GM12878 (cell line): Measurements from ENCODE around the gene SMARCE1. TPM values are rescaled to one million over a fixed set of nuclear protein-coding genes. Genes with fewer than 3 reads are reported as not detected.

Experiments
- ATAC-seq: fragments of 200-7000 bp; cut with Tn5 transposase; 3 replicates; pipeline ENCODE4 v1.9.1; 2020; ENCODE audit warnings: mild to moderate bottlenecking, moderate library complexity
- BruUV-seq: library from RNA; stranded (reverse); fragments of 400-500 nt; replicated peaks from 2 replicates; lab custom pipeline; 2021; lab: Mats Ljungman, UMichigan
- CTCF ChIA-PET: fragments of 300-600 bp; sonication (Branson Sonifier 250); formaldehyde crosslinking; extraction: SDS; loops from one replicate; lab custom pipeline; 2021; ENCODE audit warnings: inconsistent platforms; lab: Yijun Ruan, JAX
- POLR2A ChIA-PET: fragments of 350-600 bp; formaldehyde crosslinking; extraction: SDS; loops from one replicate; lab custom pipeline; 2021; ENCODE audit warnings: inconsistent platforms; lab: Charles Lee
- RAD21 ChIA-PET: fragments of 300-600 bp; sonication (Branson Sonifier 250); formaldehyde crosslinking; loops from one replicate; lab custom pipeline; 2023; ENCODE audit warnings: antibody characterized with exemption; ENCODE audit not compliant: unreplicated experiment; lab: Charles Lee
- SMC1A ChIA-PET: fragments of 300-600 bp; sonication (Branson Sonifier 250); formaldehyde crosslinking; loops from one replicate; lab custom pipeline; 2023; ENCODE audit not compliant: unreplicated experiment, uncharacterized antibody; lab: Charles Lee
- DNase-seq: peaks from one replicate; pipeline ENCODE4 v3.0.0-alpha.2; 2011; ENCODE audit warnings: low read depth, low spot score
- FAIRE-seq: peaks from 3 replicates; lab custom pipeline; 2011; peaks lifted over from hg19 to GRCh38; lab: Jason Lieb, UNC
- H2AFZ ChIP-seq: 2 replicates; pipeline ENCODE4 v1.6.0; 2011; ENCODE audit warnings: low read depth, low read length, control low read depth; ENCODE audit not compliant: control insufficient read depth
- H3K27ac ChIP-seq: 2 replicates; pipeline ENCODE4 v1.5.1; 2011; ENCODE audit warnings: control low read depth; ENCODE audit not compliant: control insufficient read depth, insufficient read depth
- H3K27me3 ChIP-seq, 2 experiments: replicated peaks in 1 of 2; 2 replicates each; pipeline versions ENCODE4 v1.6.0 to v1.6.1; 2011; ENCODE audit warnings: low read length in 1 of 2; ENCODE audit not compliant: control insufficient read depth in 2 of 2, insufficient read depth in 2 of 2
- H3K36me3 ChIP-seq, 2 experiments: 2 replicates each; pipeline ENCODE4 v1.5.1; 2011; ENCODE audit warnings: low read length in 1 of 2; ENCODE audit not compliant: control insufficient read depth in 2 of 2, insufficient read depth in 2 of 2
- H3K4me1 ChIP-seq: 2 replicates; pipeline ENCODE4 v1.6.1; 2011; ENCODE audit warnings: mild to moderate bottlenecking, low read length, moderate library complexity, mixed read lengths; ENCODE audit not compliant: control insufficient read depth, insufficient read depth
- H3K4me2 ChIP-seq: 2 replicates; pipeline ENCODE4 v1.6.0; 2011; ENCODE audit warnings: control low read depth; ENCODE audit not compliant: control insufficient read depth, insufficient read depth
- H3K4me3 ChIP-seq: fragments of 200-600 bp; sonication (generic); 2 replicates; pipeline ENCODE4 v1.5.1; 2016
- H3K79me2 ChIP-seq: 2 replicates; pipeline ENCODE4 v1.6.0; 2011; ENCODE audit warnings: low read length; ENCODE audit not compliant: control insufficient read depth, insufficient read depth
- H3K9ac ChIP-seq: 2 replicates; pipeline ENCODE4 v1.8.0; 2011; ENCODE audit warnings: low read length, control low read depth, mixed read lengths; ENCODE audit not compliant: control insufficient read depth, insufficient read depth
- H3K9me3 ChIP-seq: replicated peaks from 3 replicates; pipeline ENCODE4 v1.5.1; 2011; ENCODE audit warnings: mild to moderate bottlenecking, low read length; ENCODE audit not compliant: control insufficient read depth, insufficient read depth
- H4K20me1 ChIP-seq: 2 replicates; pipeline ENCODE4 v1.6.0; 2011; ENCODE audit not compliant: control insufficient read depth, insufficient read depth
- BCL11A ChIP-seq: IDR thresholded peaks from 2 replicates; pipeline ENCODE4 v1.6.1; 2011; ENCODE audit warnings: low read depth, low read length
- BMI1 ChIP-seq: fragments of 450-650 bp; IDR thresholded peaks from 2 replicates; pipeline ENCODE4 v1.6.1; 2016; ENCODE audit warnings: mild to moderate bottlenecking, moderate library complexity, borderline replicate concordance
- CBFB ChIP-seq: IDR thresholded peaks from 2 replicates; pipeline ENCODE4 v1.6.1; 2016; ENCODE audit warnings: antibody characterized with exemption, low read depth
- CBX5 ChIP-seq: sonication (generic); IDR thresholded peaks from 2 replicates; pipeline ENCODE4 v1.6.1; 2016; ENCODE audit warnings: low read depth, moderate library complexity, mild to moderate bottlenecking, inconsistent platforms
- EP300 ChIP-seq, 2 experiments: fragments of 150-350 bp in 1 of 2; IDR thresholded peaks; 2 replicates each; pipeline ENCODE4 v1.6.1; 2011 to 2012; ENCODE audit warnings: low read depth in 2 of 2, low read length in 2 of 2, borderline replicate concordance in 1 of 2, improper control_type of control experiment in 1 of 2, inconsistent platforms in 1 of 2; ENCODE audit not compliant: control insufficient read depth in 1 of 2
- FOS ChIP-seq: IDR thresholded peaks from 3 replicates; pipeline ENCODE4 v1.6.1; 2011; ENCODE audit warnings: borderline replicate concordance; ENCODE audit not compliant: insufficient read length; ENCODE audit errors: extremely low read depth
- JUND ChIP-seq: IDR thresholded peaks from 2 replicates; pipeline ENCODE4 v1.6.1; 2012; ENCODE audit warnings: low read depth, mild to moderate bottlenecking, low read length, improper control_type of control experiment, moderate library complexity
- NFYB ChIP-seq: IDR thresholded peaks from 2 replicates; pipeline ENCODE4 v1.6.1; 2011; ENCODE audit warnings: low read depth, mild to moderate bottlenecking, low read length, improper control_type of control experiment, moderate library complexity; ENCODE audit not compliant: insufficient read depth
- NR2F1 ChIP-seq: fragments of 450-650 bp; conservative IDR thresholded peaks from 2 replicates; pipeline ENCODE4 v1.6.1; 2017; ENCODE audit warnings: mild to moderate bottlenecking
- RELA ChIP-seq: fragments of 450-650 bp; IDR thresholded peaks from 2 replicates; pipeline ENCODE4 v1.8.0; 2014; ENCODE audit warnings: borderline replicate concordance; ENCODE audit not compliant: partially characterized antibody
- SIX5 ChIP-seq: IDR thresholded peaks from 2 replicates; pipeline ENCODE4 v1.6.1; 2011; ENCODE audit warnings: mild to moderate bottlenecking, low read depth, low read length, moderate library complexity; ENCODE audit not compliant: severe bottlenecking
- SRF ChIP-seq, 2 experiments: IDR thresholded peaks; 2 replicates each; pipeline ENCODE4 v1.6.1; 2011; ENCODE audit warnings: low read depth in 2 of 2, low read length in 2 of 2, mild to moderate bottlenecking in 1 of 2, moderate library complexity in 1 of 2
- SUPT20H ChIP-seq: IDR thresholded peaks from 2 replicates; pipeline ENCODE4 v1.6.1; 2011; ENCODE audit warnings: low read depth, mild to moderate bottlenecking, low read length, moderate library complexity, borderline replicate concordance; ENCODE audit not compliant: control insufficient read depth
- TARDBP ChIP-seq: IDR thresholded peaks from 2 replicates; pipeline ENCODE4 v1.6.1; 2016; ENCODE audit warnings: borderline replicate concordance
- ZNF207 ChIP-seq: fragments of 450-650 bp; IDR thresholded peaks from 2 replicates; pipeline ENCODE4 v1.6.1; 2014; ENCODE audit warnings: antibody characterized with exemption, mild to moderate bottlenecking, borderline replicate concordance
- ZNF217 ChIP-seq: fragments of 450-650 bp; IDR thresholded peaks from 2 replicates; pipeline ENCODE4 v1.6.1; 2017; ENCODE audit warnings: antibody characterized with exemption, mild to moderate bottlenecking
- ZZZ3 ChIP-seq: IDR thresholded peaks from 2 replicates; pipeline ENCODE4 v1.6.1; 2011; ENCODE audit warnings: low read depth; ENCODE audit not compliant: control insufficient read depth, insufficient read length
- WGBS: methylation state at CpG from one replicate; pipeline ENCODE4 v1.1.6; 2016; ENCODE audit warnings: low lambda C conversion rate; ENCODE audit not compliant: insufficient replicate concordance, insufficient coverage; ENCODE audit errors: missing lambda C conversion rate; 5-methylcytosine and 5-hydroxymethylcytosine counted together
- in situ Hi-C: fragments of 300-500 bp; cut with MboI; formaldehyde crosslinking; loops from 9 replicates; pipeline ENCODE4 v1.14.3; 2018; ENCODE audit warnings: mixed read lengths
- intact Hi-C: fragments of 100-400 bp; cut with micrococcal nuclease; formaldehyde crosslinking; loops from one replicate; pipeline ENCODE4 v1.14.2; 2022; ENCODE audit not compliant: unreplicated experiment
- polyA plus RNA-seq, 11 experiments: library from polyadenylated mRNA; depleted of rRNA in 4 of 11; unstranded in 6 of 11; stranded (reverse) in 5 of 11; fragments of >200 nt; fragmentation: Nextera tagmentation in 4 of 11; fragmentation: Illumina TruSeq in 1 of 11; extraction: Ambion mirVana in 4 of 11; extraction: Trizol in 1 of 11; gene quantifications; 1 replicate in 1 of 11; 2 replicates in 10 of 11; pipeline versions ENCODE4 v1.2.1 to v1.2.3, GENCODE V29; 2011 to 2016; ENCODE audit warnings: inconsistent platforms in 2 of 11, missing spikeins in 2 of 11, low read depth in 1 of 11
- total RNA-seq, 4 experiments: library from RNA; depleted of rRNA in 3 of 4; stranded (reverse); fragments of >200 nt in 3 of 4; fragmentation: Illumina TruSeq in 1 of 4; extraction: Trizol in 1 of 4; gene quantifications; 2 replicates each; pipeline versions ENCODE4 v1.2.1 to v1.2.3, GENCODE V29; 2013 to 2021
- TF ChIP-seq, protein P1 (sequence below): fragments of 450-650 bp; IDR thresholded peaks from 2 replicates; pipeline ENCODE4 v1.6.1; 2017; ENCODE audit warnings: antibody characterized with exemption, mild to moderate bottlenecking, moderate library complexity
- TF ChIP-seq, protein P2 (sequence below): fragments of 450-650 bp; IDR thresholded peaks from 2 replicates; pipeline ENCODE4 v1.6.1; 2016; ENCODE audit warnings: mild to moderate bottlenecking
- TF ChIP-seq, protein P3 (sequence below): fragments of 450-650 bp; IDR thresholded peaks from 2 replicates; pipeline ENCODE4 v1.6.1; 2014; ENCODE audit warnings: mild to moderate bottlenecking

Gene SMARCE1
- total and polyA plus RNA-seq, 10 of the 15 experiments (the other 5 are each of a cell fraction or from before 2014, with no cell fraction given), result 87.9 to 191 (median 132) TPM

DNA sequence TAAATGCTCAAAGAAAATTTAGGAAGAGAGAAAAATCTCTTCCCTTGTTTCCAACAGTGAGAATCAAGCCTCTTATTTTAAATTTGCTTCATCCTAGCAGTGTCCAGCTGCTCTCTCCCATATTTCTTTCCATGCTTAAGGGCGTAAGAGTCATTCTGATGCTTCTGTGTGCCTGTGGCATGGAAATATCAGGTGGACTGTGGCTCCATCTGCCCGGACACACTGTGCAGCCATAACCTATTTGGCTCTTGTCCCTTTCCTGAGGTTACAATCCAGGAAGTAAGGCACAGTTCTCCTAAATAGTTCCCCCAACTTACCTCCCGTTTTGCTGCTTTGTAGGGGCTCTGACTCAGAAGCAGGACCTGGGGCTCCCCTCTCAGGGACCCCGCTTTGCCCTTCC is 23.7 kb upstream of the SMARCE1 start:
- Histone ChIP-seq H2AFZ (no peak overlapping the region), H3K79me2 (no peaks in the 10 kb centered on the region), H3K4me3 (no peak overlapping the region), H3K9me3 (no peaks in the 10 kb centered on the region), H4K20me1 (no peaks in the 10 kb centered on the region), H3K36me3 (no peaks in the 10 kb centered on the region), H3K9ac (no peak overlapping the region), H3K4me1 (no peaks in the 10 kb centered on the region), H3K4me2 (no peak overlapping the region), H3K27ac (no peak overlapping the region), H3K27me3 (peaks cover 0 to 10% of the 10 kb centered on the region in 2 experiments; a peak in 2 of 4 replicates)
- ATAC-seq, result no peak
- 31% methylated on average over 4 of the region's 4 CpGs for WGBS
- ChIA-PET SMC1A (interaction anchor here (0.7 kb wide), 1 partner anchor 50 kb away, joined by 3 read pairs; no protein-coding TSS in a partner anchor), RAD21 (no interaction called here), CTCF (interaction anchor here (0.5 kb wide), 1 partner anchor 609 kb away, joined by 3 read pairs; no protein-coding TSS in a partner anchor)
- FAIRE-seq, result no peak
- no TSS peak for BruUV-seq
- intact Hi-C loops, result no loop called here
- in situ Hi-C loops, result no loop called here
- DNase-seq, result no peak
- TF ChIP-seq, protein P1, sequence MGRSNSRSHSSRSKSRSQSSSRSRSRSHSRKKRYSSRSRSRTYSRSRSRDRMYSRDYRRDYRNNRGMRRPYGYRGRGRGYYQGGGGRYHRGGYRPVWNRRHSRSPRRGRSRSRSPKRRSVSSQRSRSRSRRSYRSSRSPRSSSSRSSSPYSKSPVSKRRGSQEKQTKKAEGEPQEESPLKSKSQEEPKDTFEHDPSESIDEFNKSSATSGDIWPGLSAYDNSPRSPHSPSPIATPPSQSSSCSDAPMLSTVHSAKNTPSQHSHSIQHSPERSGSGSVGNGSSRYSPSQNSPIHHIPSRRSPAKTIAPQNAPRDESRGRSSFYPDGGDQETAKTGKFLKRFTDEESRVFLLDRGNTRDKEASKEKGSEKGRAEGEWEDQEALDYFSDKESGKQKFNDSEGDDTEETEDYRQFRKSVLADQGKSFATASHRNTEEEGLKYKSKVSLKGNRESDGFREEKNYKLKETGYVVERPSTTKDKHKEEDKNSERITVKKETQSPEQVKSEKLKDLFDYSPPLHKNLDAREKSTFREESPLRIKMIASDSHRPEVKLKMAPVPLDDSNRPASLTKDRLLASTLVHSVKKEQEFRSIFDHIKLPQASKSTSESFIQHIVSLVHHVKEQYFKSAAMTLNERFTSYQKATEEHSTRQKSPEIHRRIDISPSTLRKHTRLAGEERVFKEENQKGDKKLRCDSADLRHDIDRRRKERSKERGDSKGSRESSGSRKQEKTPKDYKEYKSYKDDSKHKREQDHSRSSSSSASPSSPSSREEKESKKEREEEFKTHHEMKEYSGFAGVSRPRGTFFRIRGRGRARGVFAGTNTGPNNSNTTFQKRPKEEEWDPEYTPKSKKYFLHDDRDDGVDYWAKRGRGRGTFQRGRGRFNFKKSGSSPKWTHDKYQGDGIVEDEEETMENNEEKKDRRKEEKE, result no peak
- TF ChIP-seq RELA (no peak), TARDBP (no peak), JUND (no peak), CBFB (no peak), BMI1 (no peak), CBX5 (no peak), EP300 (IDR thresholded peaks at IDR 0.05; ENCODE audit: borderline replicate concordance in 1 of 2, control insufficient read depth in 1 of 2, low read depth in 2 of 2, low read length in 2 of 2) (no peak), ZNF207 (no peak), SIX5 (no peak), ZZZ3 (no peak), SUPT20H (no peak), BCL11A (no peak), NFYB (no peak), SRF (IDR thresholded peaks at IDR 0.05; ENCODE audit: low read depth in 2 of 2, low read length in 2 of 2) (no peak), NR2F1 (no peak), ZNF217 (no peak), FOS (no peak)
- TF ChIP-seq, protein P2, sequence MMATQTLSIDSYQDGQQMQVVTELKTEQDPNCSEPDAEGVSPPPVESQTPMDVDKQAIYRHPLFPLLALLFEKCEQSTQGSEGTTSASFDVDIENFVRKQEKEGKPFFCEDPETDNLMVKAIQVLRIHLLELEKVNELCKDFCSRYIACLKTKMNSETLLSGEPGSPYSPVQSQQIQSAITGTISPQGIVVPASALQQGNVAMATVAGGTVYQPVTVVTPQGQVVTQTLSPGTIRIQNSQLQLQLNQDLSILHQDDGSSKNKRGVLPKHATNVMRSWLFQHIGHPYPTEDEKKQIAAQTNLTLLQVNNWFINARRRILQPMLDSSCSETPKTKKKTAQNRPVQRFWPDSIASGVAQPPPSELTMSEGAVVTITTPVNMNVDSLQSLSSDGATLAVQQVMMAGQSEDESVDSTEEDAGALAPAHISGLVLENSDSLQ, result no peak
- TF ChIP-seq, protein P3, sequence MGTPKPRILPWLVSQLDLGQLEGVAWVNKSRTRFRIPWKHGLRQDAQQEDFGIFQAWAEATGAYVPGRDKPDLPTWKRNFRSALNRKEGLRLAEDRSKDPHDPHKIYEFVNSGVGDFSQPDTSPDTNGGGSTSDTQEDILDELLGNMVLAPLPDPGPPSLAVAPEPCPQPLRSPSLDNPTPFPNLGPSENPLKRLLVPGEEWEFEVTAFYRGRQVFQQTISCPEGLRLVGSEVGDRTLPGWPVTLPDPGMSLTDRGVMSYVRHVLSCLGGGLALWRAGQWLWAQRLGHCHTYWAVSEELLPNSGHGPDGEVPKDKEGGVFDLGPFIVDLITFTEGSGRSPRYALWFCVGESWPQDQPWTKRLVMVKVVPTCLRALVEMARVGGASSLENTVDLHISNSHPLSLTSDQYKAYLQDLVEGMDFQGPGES, result no peak
- TF ChIP-seq, all 136 proteins: peak for 0
- POLR2A ChIA-PET, result no interaction called here
